Endothelial cell of umbilical vein (primary cell): Measurements from ENCODE around the gene LRP1. TPM values are rescaled to one million over a fixed set of nuclear protein-coding genes. Genes with fewer than 3 reads are reported as not detected.

ENCODE experiments used
- BruUV-seq: library from RNA; stranded (reverse); fragments of 400-500 nt; replicated peaks from 2 replicates; lab custom pipeline; 2021; lab: Mats Ljungman, UMichigan
- CTCF ChIA-PET: fragments of 300-600, 350-600 bp; sonication (Branson Sonifier 250); formaldehyde crosslinking; loops from one replicate; lab custom pipeline; 2021; ENCODE audit warnings: antibody characterized with exemption, inconsistent platforms; lab: Charles Lee
- POLR2A ChIA-PET: fragments of 300-600, 350-600 bp; sonication (Branson Sonifier 250); formaldehyde crosslinking; loops from one replicate; lab custom pipeline; 2021; ENCODE audit warnings: antibody characterized with exemption, inconsistent platforms; lab: Charles Lee
- DNase-seq: peaks from one replicate; pipeline ENCODE4 v3.0.0-alpha.2; 2011; ENCODE audit warnings: low read depth, low spot score
- FAIRE-seq: peaks from 2 replicates; lab custom pipeline; 2011; peaks lifted over from hg19 to GRCh38; lab: Jason Lieb, UNC
- H2AFZ ChIP-seq: 2 replicates; pipeline ENCODE4 v1.6.0; 2012; ENCODE audit warnings: low read depth, low read length, control low read depth, inconsistent platforms
- H3K27ac ChIP-seq: 2 replicates; pipeline ENCODE4 v1.5.1; 2011; ENCODE audit warnings: low read depth, mild to moderate bottlenecking, control low read depth, low read length, moderate library complexity; ENCODE audit not compliant: insufficient read depth
- H3K27me3 ChIP-seq, 2 experiments: 2 replicates each; pipeline versions ENCODE4 v1.6.0 to v1.6.1; 2011; ENCODE audit warnings: low read length in 2 of 2, mixed read lengths in 1 of 2; ENCODE audit not compliant: control insufficient read depth in 2 of 2, insufficient read depth in 2 of 2
- H3K36me3 ChIP-seq, 2 experiments: 2 replicates in 1 of 2; 3 replicates in 1 of 2; pipeline ENCODE4 v1.5.1; 2011; ENCODE audit warnings: low read length in 2 of 2, mild to moderate bottlenecking in 1 of 2, moderate library complexity in 1 of 2; ENCODE audit not compliant: control insufficient read depth in 2 of 2, insufficient read depth in 2 of 2; ENCODE audit errors: extremely low read depth in 1 of 2
- H3K4me1 ChIP-seq: 3 replicates; pipeline ENCODE4 v1.5.1; 2011; ENCODE audit warnings: mild to moderate bottlenecking, low read length; ENCODE audit not compliant: control insufficient read depth, insufficient read depth; ENCODE audit errors: extremely low read depth
- H3K4me2 ChIP-seq: 2 replicates; pipeline ENCODE4 v1.6.1; 2011; ENCODE audit warnings: low read length, control low read depth, mixed read lengths; ENCODE audit not compliant: insufficient read depth
- H3K4me3 ChIP-seq, 3 experiments: fragments of 200-600 bp in 1 of 3; sonication (generic), shearing (Covaris generic) in 1 of 3; replicated peaks in 1 of 3; 2 replicates each; pipeline ENCODE4 v1.5.1; 2011 to 2016; ENCODE audit warnings: control low read depth in 3 of 3, low read length in 3 of 3, mild to moderate bottlenecking in 2 of 3, inconsistent platforms in 1 of 3, low read depth in 1 of 3, moderate library complexity in 1 of 3; ENCODE audit not compliant: insufficient read depth in 1 of 3
- H3K79me2 ChIP-seq: 2 replicates; pipeline ENCODE4 v1.6.0; 2012; ENCODE audit warnings: low read length, inconsistent platforms; ENCODE audit not compliant: control insufficient read depth, insufficient read depth
- H3K9ac ChIP-seq: replicated peaks from 2 replicates; pipeline ENCODE3; 2011; ENCODE audit warnings: low read length, control low read depth; ENCODE audit not compliant: insufficient read depth; ENCODE audit errors: extremely low read depth
- H3K9me1 ChIP-seq: replicated peaks from 3 replicates; pipeline ENCODE4 v1.6.0; 2011; ENCODE audit warnings: mild to moderate bottlenecking, low read length; ENCODE audit not compliant: control insufficient read depth, insufficient read depth; ENCODE audit errors: extremely low read depth
- H3K9me3 ChIP-seq: replicated peaks from 2 replicates; pipeline ENCODE4 v1.5.1; 2012; ENCODE audit warnings: low read length, inconsistent platforms; ENCODE audit not compliant: control insufficient read depth, insufficient read depth
- H4K20me1 ChIP-seq: replicated peaks from 2 replicates; pipeline ENCODE3; 2011; ENCODE audit warnings: mild to moderate bottlenecking, low read length; ENCODE audit not compliant: control insufficient read depth, insufficient read depth; ENCODE audit errors: extremely low read depth
- EZH2 ChIP-seq: IDR thresholded peaks from 2 replicates; pipeline ENCODE4 v1.6.1; 2012; ENCODE audit warnings: borderline replicate concordance, low read depth, mild to moderate bottlenecking, moderate library complexity, low read length, inconsistent platforms; ENCODE audit not compliant: severe bottlenecking
- FOS ChIP-seq: IDR thresholded peaks from 2 replicates; pipeline ENCODE4 v1.6.1; 2011; ENCODE audit warnings: mild to moderate bottlenecking, low read length, moderate library complexity, borderline replicate concordance; ENCODE audit not compliant: insufficient read depth
- GATA2 ChIP-seq: IDR thresholded peaks from 2 replicates; pipeline ENCODE4 v1.7.0; 2011; ENCODE audit warnings: low read depth, mild to moderate bottlenecking, moderate library complexity, mixed read lengths, low read length; ENCODE audit not compliant: insufficient read length, insufficient read depth
- JUN ChIP-seq: IDR thresholded peaks from 2 replicates; pipeline ENCODE4 v1.6.1; 2011; ENCODE audit warnings: borderline replicate concordance, low read depth; ENCODE audit not compliant: insufficient read length, insufficient read depth
- MYC ChIP-seq: IDR thresholded peaks from one replicate; pipeline ENCODE4 v1.6.1; 2011; ENCODE audit warnings: mild to moderate bottlenecking, low read depth, low read length
- POLR2A ChIP-seq: IDR thresholded peaks from 2 replicates; pipeline ENCODE4 v1.6.1; 2012; ENCODE audit warnings: low read depth, mild to moderate bottlenecking, control low read depth, low read length
- POLR2AphosphoS5 ChIP-seq: IDR thresholded peaks from 2 replicates; pipeline ENCODE4 v1.6.1; 2012; ENCODE audit warnings: low read depth, mild to moderate bottlenecking, control low read depth, low read length, moderate library complexity; ENCODE audit not compliant: insufficient read depth
- dilution Hi-C: fragments of 300-500 bp; cut with MboI; formaldehyde crosslinking; loops from one replicate; pipeline ENCODE4 v1.15.0; 2019; ENCODE audit warnings: low sequenced_read_pairs; ENCODE audit not compliant: extremely low pct_ligation_motif_present
- intact Hi-C: fragments of 100-400 bp; cut with micrococcal nuclease; formaldehyde crosslinking; loops from one replicate; pipeline ENCODE4 v1.10.0; 2022
- polyA plus RNA-seq, 4 experiments: library from polyadenylated mRNA; depleted of rRNA in 3 of 4; stranded (reverse) in 3 of 4; unstranded in 1 of 4; fragments of >200 nt; gene quantifications; 2 replicates each; pipeline versions ENCODE4 v1.2.1 to v1.2.3, GENCODE V29; 2011 to 2012; ENCODE audit warnings: missing spikeins in 1 of 4
- total RNA-seq: library from RNA; stranded (reverse); gene quantifications from 2 replicates; pipeline ENCODE4 v1.2.3, GENCODE V29; 2021
- TF ChIP-seq, protein P1 (sequence below): IDR thresholded peaks from 2 replicates; pipeline ENCODE4 v1.6.1; 2011; ENCODE audit not compliant: insufficient read depth, insufficient read length
- TF ChIP-seq, protein P2 (sequence below), 2 donors: IDR thresholded peaks; 1 replicate in 1 of 2; 2 replicates in 1 of 2; pipeline ENCODE4 v1.5.1; 2011; ENCODE audit warnings: low read length in 2 of 2, mild to moderate bottlenecking in 2 of 2, moderate library complexity in 2 of 2, control low read depth in 1 of 2, inconsistent platforms in 1 of 2, low read depth in 1 of 2; ENCODE audit not compliant: insufficient read depth in 1 of 2; ENCODE audit errors: extremely low read depth in 1 of 2

LRP1 gene
- total and polyA plus RNA-seq, 2 donors (not counting 3 experiments of a cell fraction or from before 2014, with no cell fraction given) = 1.6 to 4.6 TPM

DNA sequence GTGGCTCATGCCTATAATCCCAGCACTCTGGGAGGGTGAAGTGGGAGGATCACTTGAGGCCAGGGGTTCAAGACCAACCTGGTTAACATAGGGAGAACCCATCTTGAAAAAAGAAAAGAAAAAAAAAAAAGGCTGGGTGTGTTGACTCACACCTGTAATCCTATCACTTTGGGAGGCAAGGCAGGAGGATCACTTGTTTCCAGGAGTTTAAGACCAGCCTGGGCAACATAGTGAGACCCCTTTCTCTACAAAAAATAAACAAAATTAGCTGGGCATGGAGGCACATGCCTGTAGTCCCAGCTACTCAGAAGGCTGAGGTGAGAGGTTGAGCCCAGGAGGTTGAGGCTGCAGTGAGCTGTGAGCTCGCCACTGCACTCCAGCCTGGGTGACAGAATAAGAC, 42.1 kb downstream of the LRP1 start:
- FAIRE-seq = no peak
- dilution Hi-C loops = loop anchor here (5.0 kb wide), 1 partner anchor 48 kb away; no protein-coding TSS in a partner anchor

GRCh38 chr12:57170927-57171326, 42.6 kb downstream of the LRP1 start:
- Histone ChIP-seq H3K79me2 (no peaks in the 10 kb centered on the region), H3K36me3 (no peaks in the 10 kb centered on the region), H4K20me1 (no peaks in the 10 kb centered on the region), H3K27ac (no peak overlapping the region), H2AFZ (no peak overlapping the region), H3K9me1 (no peaks in the 10 kb centered on the region), H3K9ac (no peak overlapping the region), H3K4me3 (no peak overlapping the region), H3K4me1 (no peaks in the 10 kb centered on the region), H3K27me3 (no peaks in the 10 kb centered on the region), H3K4me2 (no peak overlapping the region), H3K9me3 (no peaks in the 10 kb centered on the region)
- TF ChIP-seq JUN (no peak), EZH2 (no peak), POLR2A (no peak), MYC (no peak), POLR2AphosphoS5 (no peak), GATA2 (no peak), FOS (no peak)
- TF ChIP-seq, protein P1, sequence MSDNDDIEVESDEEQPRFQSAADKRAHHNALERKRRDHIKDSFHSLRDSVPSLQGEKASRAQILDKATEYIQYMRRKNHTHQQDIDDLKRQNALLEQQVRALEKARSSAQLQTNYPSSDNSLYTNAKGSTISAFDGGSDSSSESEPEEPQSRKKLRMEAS = no peak
- TF ChIP-seq, protein P2, sequence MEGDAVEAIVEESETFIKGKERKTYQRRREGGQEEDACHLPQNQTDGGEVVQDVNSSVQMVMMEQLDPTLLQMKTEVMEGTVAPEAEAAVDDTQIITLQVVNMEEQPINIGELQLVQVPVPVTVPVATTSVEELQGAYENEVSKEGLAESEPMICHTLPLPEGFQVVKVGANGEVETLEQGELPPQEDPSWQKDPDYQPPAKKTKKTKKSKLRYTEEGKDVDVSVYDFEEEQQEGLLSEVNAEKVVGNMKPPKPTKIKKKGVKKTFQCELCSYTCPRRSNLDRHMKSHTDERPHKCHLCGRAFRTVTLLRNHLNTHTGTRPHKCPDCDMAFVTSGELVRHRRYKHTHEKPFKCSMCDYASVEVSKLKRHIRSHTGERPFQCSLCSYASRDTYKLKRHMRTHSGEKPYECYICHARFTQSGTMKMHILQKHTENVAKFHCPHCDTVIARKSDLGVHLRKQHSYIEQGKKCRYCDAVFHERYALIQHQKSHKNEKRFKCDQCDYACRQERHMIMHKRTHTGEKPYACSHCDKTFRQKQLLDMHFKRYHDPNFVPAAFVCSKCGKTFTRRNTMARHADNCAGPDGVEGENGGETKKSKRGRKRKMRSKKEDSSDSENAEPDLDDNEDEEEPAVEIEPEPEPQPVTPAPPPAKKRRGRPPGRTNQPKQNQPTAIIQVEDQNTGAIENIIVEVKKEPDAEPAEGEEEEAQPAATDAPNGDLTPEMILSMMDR (IDR thresholded peaks at IDR 0.05; ENCODE audit: extremely low read depth in 1 of 2, insufficient read depth in 1 of 2, low read depth in 1 of 2, low read length in 2 of 2) = no peak
- DNase-seq (no peak), FAIRE-seq (no peak)
- dilution Hi-C loops (loop anchor here (5.0 kb wide), 1 partner anchor 49 kb away; no protein-coding TSS in a partner anchor), intact Hi-C loops (no loop called here)
- ChIA-PET CTCF (interaction anchor here (1.9 to 13.0 kb wide), 3 partner anchors 15 to 102 kb away, joined by 14 to 429 read pairs (median 109); partner anchors contain the start of gene LRP1), POLR2A (no interaction called here)
- BruUV-seq = no TSS peak

More for the DNA sequence above, 42.1 kb downstream of the LRP1 start:
- Histone ChIP-seq H2AFZ (no peak overlapping the region), H3K36me3 (no peaks in the 10 kb centered on the region), H3K4me2 (no peak overlapping the region), H3K4me3 (no peak overlapping the region), H3K9me1 (no peaks in the 10 kb centered on the region), H4K20me1 (no peaks in the 10 kb centered on the region), H3K4me1 (no peaks in the 10 kb centered on the region), H3K27me3 (no peaks in the 10 kb centered on the region), H3K79me2 (no peaks in the 10 kb centered on the region), H3K27ac (no peak overlapping the region), H3K9ac (no peak overlapping the region), H3K9me3 (no peaks in the 10 kb centered on the region)
- TF ChIP-seq JUN = no peak
- TF ChIP-seq FOS = no peak
- no peak for TF ChIP-seq POLR2A
- ChIA-PET POLR2A (no interaction called here), CTCF (interaction anchor here (8.5 to 13.0 kb wide), 2 partner anchors 16 to 46 kb away, joined by 109 to 429 read pairs; partner anchors contain the start of gene LRP1)
- intact Hi-C loops = no loop called here
- BruUV-seq = no TSS peak
- no peak for DNase-seq
